Neural cell (in vitro differentiated cells): ENCODE measurements around the gene SLC20A1. TPM values are rescaled to one million over a fixed set of nuclear protein-coding genes. Genes with fewer than 3 reads are reported as not detected.

Source experiments
- H2AFZ ChIP-seq: fragments of 200-600, 300-800 bp; sonication (generic), shearing (Covaris generic); 2 replicates; pipeline ENCODE4 v1.6.0; 2014; ENCODE audit warnings: low read depth, mild to moderate bottlenecking, antibody characterized with exemption, low read length, moderate library complexity
- H3F3A ChIP-seq: fragments of 200-600 bp; shearing (Covaris generic); 2 replicates; pipeline ENCODE4 v1.6.1; 2016; ENCODE audit warnings: mild to moderate bottlenecking, moderate library complexity, mixed read lengths, antibody characterized with exemption, low read length; ENCODE audit not compliant: insufficient read depth, poor library complexity, severe bottlenecking
- H3K27ac ChIP-seq: fragments of 200-600, 300-800 bp; sonication (generic), shearing (Covaris generic); 2 replicates; pipeline ENCODE4 v1.5.1; 2014; ENCODE audit warnings: mild to moderate bottlenecking, low read length, moderate library complexity
- H3K27me3 ChIP-seq: fragments of 300-800, 200-600 bp; sonication (generic), shearing (Covaris generic); 2 replicates; pipeline ENCODE4 v1.6.0; 2014; ENCODE audit warnings: mild to moderate bottlenecking, low read depth, low read length, moderate library complexity; ENCODE audit not compliant: insufficient read depth
- H3K36me3 ChIP-seq: fragments of 300-800, 200-600 bp; sonication (generic), shearing (Covaris generic); 2 replicates; pipeline ENCODE4 v1.5.1; 2014; ENCODE audit warnings: mild to moderate bottlenecking, antibody characterized with exemption, low read length, moderate library complexity; ENCODE audit not compliant: insufficient read depth
- H3K4me2 ChIP-seq: fragments of 300-800, 200-600 bp; sonication (generic), shearing (Covaris generic); 2 replicates; pipeline ENCODE4 v1.6.0; 2014; ENCODE audit warnings: mild to moderate bottlenecking, low read length
- H3K4me3 ChIP-seq: fragments of 300-800, 200-600 bp; sonication (generic), shearing (Covaris generic); 2 replicates; pipeline ENCODE4 v1.5.1; 2014; ENCODE audit warnings: mild to moderate bottlenecking, low read length, moderate library complexity
- H3K79me2 ChIP-seq: fragments of 200-600 bp; shearing (Covaris generic); replicated peaks from 2 replicates; pipeline ENCODE4 v1.6.0; 2014; ENCODE audit warnings: mild to moderate bottlenecking, low read length, moderate library complexity; ENCODE audit not compliant: insufficient read depth
- H3K9ac ChIP-seq: fragments of 300-800, 200-600 bp; sonication (generic), shearing (Covaris generic); 2 replicates; pipeline ENCODE4 v1.6.1; 2016; ENCODE audit warnings: mild to moderate bottlenecking, low read length, mixed read lengths
- H3K9me2 ChIP-seq: fragments of 200-600 bp; shearing (Covaris generic); 2 replicates; pipeline ENCODE4 v1.6.1; 2016; ENCODE audit warnings: mild to moderate bottlenecking, low read length, mixed read lengths; ENCODE audit not compliant: insufficient read depth
- H3K9me3 ChIP-seq: fragments of 200-600, 300-800 bp; sonication (generic), shearing (Covaris generic); 2 replicates; pipeline ENCODE4 v1.6.1; 2016; ENCODE audit warnings: mild to moderate bottlenecking, mixed run types, low read length, moderate library complexity, mixed read lengths
- H4K20me1 ChIP-seq: fragments of 200-600 bp; shearing (Covaris generic); 2 replicates; pipeline ENCODE4 v1.6.1; 2016; ENCODE audit warnings: mild to moderate bottlenecking, mixed run types; ENCODE audit not compliant: insufficient read depth
- EP300 ChIP-seq: fragments of 450-650 bp; conservative IDR thresholded peaks from 2 replicates; pipeline ENCODE4 v1.6.1; 2014; ENCODE audit warnings: antibody characterized with exemption, mild to moderate bottlenecking, moderate library complexity; ENCODE audit not compliant: poor library complexity, severe bottlenecking
- EZH2 ChIP-seq: fragments of 200-600, 300-800 bp; shearing (Covaris generic), sonication (generic); IDR thresholded peaks from 2 replicates; pipeline ENCODE4 v1.6.1; 2014; ENCODE audit warnings: antibody characterized with exemption, low read length, borderline replicate concordance, mild to moderate bottlenecking; ENCODE audit not compliant: insufficient read depth, poor library complexity, severe bottlenecking
- MXI1 ChIP-seq: fragments of 450-650 bp; conservative IDR thresholded peaks from 2 replicates; pipeline ENCODE4 v1.6.1; 2014; ENCODE audit warnings: antibody characterized with exemption, mild to moderate bottlenecking; ENCODE audit not compliant: poor library complexity, severe bottlenecking
- POLR2AphosphoS5 ChIP-seq: IDR thresholded peaks from 2 replicates; pipeline ENCODE4 v1.6.1; 2012
- RAD21 ChIP-seq: fragments of 450-650 bp; conservative IDR thresholded peaks from 2 replicates; pipeline ENCODE4 v1.6.1; 2014; ENCODE audit warnings: antibody characterized with exemption, mild to moderate bottlenecking, moderate library complexity
- SMC3 ChIP-seq: fragments of 450-650 bp; conservative IDR thresholded peaks from 2 replicates; pipeline ENCODE4 v1.6.1; 2014; ENCODE audit warnings: antibody characterized with exemption, mild to moderate bottlenecking, moderate library complexity; ENCODE audit not compliant: poor library complexity
- TAF1 ChIP-seq: IDR thresholded peaks from 2 replicates; pipeline ENCODE4 v1.6.1; 2012; ENCODE audit warnings: low read depth
- polyA plus RNA-seq: library from polyadenylated mRNA; depleted of rRNA; stranded (reverse); fragments of >200 nt; gene quantifications from 2 replicates; pipeline ENCODE4 v1.2.3, GENCODE V29; 2014
- TF ChIP-seq, protein P1 (sequence below): fragments of 450-650 bp; IDR thresholded peaks from 2 replicates; pipeline ENCODE4 v1.5.1; 2014; ENCODE audit warnings: antibody characterized with exemption, mild to moderate bottlenecking, moderate library complexity; ENCODE audit not compliant: poor library complexity, severe bottlenecking
- TF ChIP-seq, protein P2 (sequence below): IDR thresholded peaks from 2 replicates; pipeline ENCODE4 v1.6.1; 2012; ENCODE audit warnings: borderline replicate concordance

Gene SLC20A1
- polyA plus RNA-seq, 1 donor from 2014 or later, result 61.4 TPM

DNA sequence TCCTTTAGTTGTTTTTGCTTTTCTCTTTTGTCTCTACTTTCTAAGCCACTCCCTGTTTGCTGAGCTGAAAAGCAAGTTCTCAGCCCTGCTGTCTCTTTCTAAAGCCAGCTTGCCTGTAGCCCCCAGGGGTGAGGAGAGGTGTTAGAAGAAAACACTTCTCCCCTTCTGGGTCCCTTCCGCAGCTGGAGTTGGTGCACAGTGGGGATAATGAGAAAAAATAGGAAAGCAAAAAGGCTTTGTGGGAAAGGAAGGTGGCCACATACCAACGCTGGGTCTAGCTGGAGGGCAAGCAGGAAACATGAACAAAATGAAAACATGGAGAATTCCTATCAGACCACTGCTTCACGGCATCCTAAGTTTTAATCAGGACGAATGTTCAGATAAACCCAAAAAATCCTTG is 15.5 kb upstream of the SLC20A1 start:
- no peak overlapping the region for H3K9ac ChIP-seq
- no peaks in the 10 kb centered on the region for H3K9me2 ChIP-seq
- no peak overlapping the region for H2AFZ ChIP-seq
- no peaks in the 10 kb centered on the region for H3K79me2 ChIP-seq
- H3K27ac ChIP-seq, result no peak overlapping the region
- no peaks in the 10 kb centered on the region for H3K27me3 ChIP-seq
- no peaks in the 10 kb centered on the region for H3K9me3 ChIP-seq
- H4K20me1 ChIP-seq, result no peaks in the 10 kb centered on the region
- no peak overlapping the region for H3K4me3 ChIP-seq
- no peaks in the 10 kb centered on the region for H3K36me3 ChIP-seq
- no peak for TF ChIP-seq EZH2
- TF ChIP-seq POLR2AphosphoS5, result no peak
- TF ChIP-seq MXI1, result no peak
- TF ChIP-seq EP300, result no peak
- TF ChIP-seq SMC3, result no peak
- TF ChIP-seq TAF1, result no peak
- TF ChIP-seq, protein P1, sequence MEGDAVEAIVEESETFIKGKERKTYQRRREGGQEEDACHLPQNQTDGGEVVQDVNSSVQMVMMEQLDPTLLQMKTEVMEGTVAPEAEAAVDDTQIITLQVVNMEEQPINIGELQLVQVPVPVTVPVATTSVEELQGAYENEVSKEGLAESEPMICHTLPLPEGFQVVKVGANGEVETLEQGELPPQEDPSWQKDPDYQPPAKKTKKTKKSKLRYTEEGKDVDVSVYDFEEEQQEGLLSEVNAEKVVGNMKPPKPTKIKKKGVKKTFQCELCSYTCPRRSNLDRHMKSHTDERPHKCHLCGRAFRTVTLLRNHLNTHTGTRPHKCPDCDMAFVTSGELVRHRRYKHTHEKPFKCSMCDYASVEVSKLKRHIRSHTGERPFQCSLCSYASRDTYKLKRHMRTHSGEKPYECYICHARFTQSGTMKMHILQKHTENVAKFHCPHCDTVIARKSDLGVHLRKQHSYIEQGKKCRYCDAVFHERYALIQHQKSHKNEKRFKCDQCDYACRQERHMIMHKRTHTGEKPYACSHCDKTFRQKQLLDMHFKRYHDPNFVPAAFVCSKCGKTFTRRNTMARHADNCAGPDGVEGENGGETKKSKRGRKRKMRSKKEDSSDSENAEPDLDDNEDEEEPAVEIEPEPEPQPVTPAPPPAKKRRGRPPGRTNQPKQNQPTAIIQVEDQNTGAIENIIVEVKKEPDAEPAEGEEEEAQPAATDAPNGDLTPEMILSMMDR, result no peak
- TF ChIP-seq, protein P2, sequence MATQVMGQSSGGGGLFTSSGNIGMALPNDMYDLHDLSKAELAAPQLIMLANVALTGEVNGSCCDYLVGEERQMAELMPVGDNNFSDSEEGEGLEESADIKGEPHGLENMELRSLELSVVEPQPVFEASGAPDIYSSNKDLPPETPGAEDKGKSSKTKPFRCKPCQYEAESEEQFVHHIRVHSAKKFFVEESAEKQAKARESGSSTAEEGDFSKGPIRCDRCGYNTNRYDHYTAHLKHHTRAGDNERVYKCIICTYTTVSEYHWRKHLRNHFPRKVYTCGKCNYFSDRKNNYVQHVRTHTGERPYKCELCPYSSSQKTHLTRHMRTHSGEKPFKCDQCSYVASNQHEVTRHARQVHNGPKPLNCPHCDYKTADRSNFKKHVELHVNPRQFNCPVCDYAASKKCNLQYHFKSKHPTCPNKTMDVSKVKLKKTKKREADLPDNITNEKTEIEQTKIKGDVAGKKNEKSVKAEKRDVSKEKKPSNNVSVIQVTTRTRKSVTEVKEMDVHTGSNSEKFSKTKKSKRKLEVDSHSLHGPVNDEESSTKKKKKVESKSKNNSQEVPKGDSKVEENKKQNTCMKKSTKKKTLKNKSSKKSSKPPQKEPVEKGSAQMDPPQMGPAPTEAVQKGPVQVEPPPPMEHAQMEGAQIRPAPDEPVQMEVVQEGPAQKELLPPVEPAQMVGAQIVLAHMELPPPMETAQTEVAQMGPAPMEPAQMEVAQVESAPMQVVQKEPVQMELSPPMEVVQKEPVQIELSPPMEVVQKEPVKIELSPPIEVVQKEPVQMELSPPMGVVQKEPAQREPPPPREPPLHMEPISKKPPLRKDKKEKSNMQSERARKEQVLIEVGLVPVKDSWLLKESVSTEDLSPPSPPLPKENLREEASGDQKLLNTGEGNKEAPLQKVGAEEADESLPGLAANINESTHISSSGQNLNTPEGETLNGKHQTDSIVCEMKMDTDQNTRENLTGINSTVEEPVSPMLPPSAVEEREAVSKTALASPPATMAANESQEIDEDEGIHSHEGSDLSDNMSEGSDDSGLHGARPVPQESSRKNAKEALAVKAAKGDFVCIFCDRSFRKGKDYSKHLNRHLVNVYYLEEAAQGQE, result no peak
- TF ChIP-seq RAD21, result no peak
- no peaks in the 10 kb centered on the region for H3F3A ChIP-seq
- H3K4me2 ChIP-seq, result no peak overlapping the region

DNA sequence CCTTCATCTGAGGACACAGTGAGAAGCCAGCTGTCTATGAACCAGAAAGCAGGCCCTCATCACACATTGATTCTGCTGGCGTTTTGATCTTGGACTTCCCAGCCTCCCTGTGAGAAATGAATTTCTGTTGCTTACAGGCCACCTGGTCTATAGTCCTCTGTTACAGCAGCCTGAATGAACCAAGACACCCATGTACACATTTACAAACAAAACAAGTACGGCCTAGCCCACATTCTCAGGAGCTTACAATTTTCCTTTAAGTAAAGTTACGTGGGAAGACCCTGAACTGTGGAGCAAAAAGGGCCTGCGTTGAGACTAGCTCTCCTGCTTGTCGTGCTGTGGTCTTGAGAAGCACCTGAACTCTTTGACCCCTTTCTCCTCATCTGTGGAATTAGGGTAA is 12.0 kb upstream of the SLC20A1 start:
- Histone ChIP-seq H3K36me3 (no peaks in the 10 kb centered on the region), H3F3A (no peaks in the 10 kb centered on the region), H3K79me2 (no peaks in the 10 kb centered on the region), H3K9ac (no peak overlapping the region), H3K27me3 (no peaks in the 10 kb centered on the region), H3K27ac (no peak overlapping the region), H3K9me2 (no peaks in the 10 kb centered on the region), H3K9me3 (no peaks in the 10 kb centered on the region), H4K20me1 (no peaks in the 10 kb centered on the region), H3K4me2 (no peak overlapping the region), H3K4me3 (no peak overlapping the region), H2AFZ (no peak overlapping the region)
- no peak for TF ChIP-seq POLR2AphosphoS5
- no peak for TF ChIP-seq EZH2
- TF ChIP-seq TAF1, result no peak
- TF ChIP-seq, protein P1, result no peak
- TF ChIP-seq SMC3, result no peak
- TF ChIP-seq, protein P2, result no peak
- no peak for TF ChIP-seq RAD21
- TF ChIP-seq MXI1, result no peak
- no peak for TF ChIP-seq EP300
